Tibial nerve (tissue), 4 donors: Measurements from ENCODE around the gene GNG7. TPM values are rescaled to one million over a fixed set of nuclear protein-coding genes. Genes with fewer than 3 reads are reported as not detected.

ENCODE experiments used
- DNase-seq, 2 donors: peaks; one replicate each; pipeline ENCODE4 v3.0.0-alpha.2; 2019; ENCODE audit warnings: low spot score in 2 of 2
- H3K27ac ChIP-seq, 4 donors: fragments of 200-600 bp; sonication (generic) in 3 of 4; one replicate each; pipeline ENCODE4 v1.5.1; 2017 to 2019; ENCODE audit warnings: mild to moderate bottlenecking in 1 of 4
- H3K27me3 ChIP-seq, 2 donors: fragments of 200-600 bp; sonication (generic) in 1 of 2; one replicate each; pipeline versions ENCODE4 v1.5.1 to v1.6.0; 2017 to 2019
- H3K36me3 ChIP-seq, 3 donors: fragments of 200-600 bp; sonication (generic); one replicate each; pipeline ENCODE4 v1.5.1; 2018 to 2019
- H3K4me1 ChIP-seq, 4 donors: fragments of 200-600 bp; sonication (generic) in 3 of 4; one replicate each; pipeline ENCODE4 v1.5.1; 2017 to 2019
- H3K4me3 ChIP-seq, 4 donors: fragments of 200-600 bp; sonication (generic) in 3 of 4; one replicate each; pipeline ENCODE4 v1.5.1; 2017 to 2019; ENCODE audit warnings: mild to moderate bottlenecking in 1 of 4, moderate library complexity in 1 of 4
- H3K9me3 ChIP-seq, 4 donors: fragments of 200-600 bp; sonication (generic) in 3 of 4; one replicate each; pipeline ENCODE4 v1.5.1; 2017 to 2019
- EP300 ChIP-seq, 2 donors: sonication (generic); formaldehyde crosslinking; IDR thresholded peaks; one replicate each; pipeline ENCODE4 v1.6.1; 2017; ENCODE audit warnings: antibody characterized with exemption in 2 of 2, mild to moderate bottlenecking in 1 of 2
- POLR2A ChIP-seq, 2 donors: fragments of 450-650 bp; IDR thresholded peaks; one replicate each; pipeline ENCODE4 v1.6.1; 2017; ENCODE audit warnings: antibody characterized with exemption in 2 of 2, mild to moderate bottlenecking in 2 of 2, moderate library complexity in 2 of 2
- WGBS, 2 donors: methylation state at CpG; one replicate each; pipeline ENCODE4 v1.1.5; 2018; 5-methylcytosine and 5-hydroxymethylcytosine counted together
- total RNA-seq, 4 donors: library from RNA; depleted of rRNA; stranded (reverse); fragments of >200 nt; gene quantifications; one replicate each; pipeline ENCODE4 v1.1.0, GENCODE V29; 2016
- TF ChIP-seq, protein P1 (sequence below), 5 experiments: fragments of 200-600 bp in 3 of 5; fragments of 450-650 bp in 2 of 5; sonication (generic) in 3 of 5; IDR thresholded peaks; one replicate each; pipeline ENCODE4 v1.5.1; 2016 to 2019; ENCODE audit warnings: antibody characterized with exemption in 5 of 5, mild to moderate bottlenecking in 3 of 5, moderate library complexity in 2 of 5

The GNG7 gene
- total RNA-seq, 4 donors from 2014 or later, result 2.6 to 5.3 (median 3.5) TPM

DNA sequence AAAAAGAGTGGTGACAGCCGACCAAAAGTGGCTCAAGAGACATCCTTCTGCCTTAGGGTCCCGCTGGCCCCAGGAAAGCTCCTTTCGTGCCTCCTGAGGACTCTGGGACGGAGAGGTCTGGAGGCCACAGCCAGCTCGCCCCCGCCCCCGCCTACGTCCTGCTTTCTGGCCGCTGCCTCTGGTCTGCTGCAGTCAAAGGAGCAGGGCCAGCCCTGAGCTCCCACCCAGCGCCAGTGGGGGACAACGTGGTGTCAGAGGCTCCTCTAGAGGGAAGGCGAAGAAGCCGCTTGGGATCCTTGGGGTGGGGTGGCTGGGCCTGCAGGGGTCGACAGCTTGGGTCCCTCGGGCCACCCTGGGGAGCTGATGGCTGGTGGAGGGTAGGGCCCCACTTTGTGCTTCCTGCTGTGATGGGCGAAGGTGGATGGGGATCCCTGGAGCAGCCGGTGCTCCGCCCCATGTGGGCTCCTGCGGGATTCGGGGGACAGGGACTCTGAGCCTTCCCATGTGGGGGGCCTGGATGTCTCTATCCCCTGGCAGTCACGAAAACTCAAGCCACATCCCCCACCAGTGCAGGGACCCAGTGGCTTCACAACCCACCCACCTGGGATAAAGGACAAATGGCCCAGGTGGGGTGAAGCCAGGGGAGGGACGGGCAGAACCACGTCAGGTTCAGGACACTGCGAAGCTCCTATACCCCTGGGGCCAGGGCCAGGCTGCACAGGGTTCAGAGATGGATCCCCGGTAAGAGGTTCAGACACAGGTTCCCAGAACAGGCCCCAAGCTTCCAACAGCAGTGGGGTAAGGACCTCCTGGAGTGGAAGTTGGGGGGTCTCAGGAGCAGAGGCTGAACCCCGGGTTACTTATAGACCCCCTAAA lies 27.7 kb upstream of the GNG7 start:
- Histone ChIP-seq H3K27me3 (peaks cover 0 to 30% of the 10 kb centered on the region in 2 donors), H3K4me1 (no peaks in the 10 kb centered on the region), H3K36me3 (peaks cover 0 to 42% (median 0%) of the 10 kb centered on the region in 3 donors), H3K27ac (no peak overlapping the region), H3K4me3 (no peak overlapping the region), H3K9me3 (no peaks in the 10 kb centered on the region)
- TF ChIP-seq, protein P1, sequence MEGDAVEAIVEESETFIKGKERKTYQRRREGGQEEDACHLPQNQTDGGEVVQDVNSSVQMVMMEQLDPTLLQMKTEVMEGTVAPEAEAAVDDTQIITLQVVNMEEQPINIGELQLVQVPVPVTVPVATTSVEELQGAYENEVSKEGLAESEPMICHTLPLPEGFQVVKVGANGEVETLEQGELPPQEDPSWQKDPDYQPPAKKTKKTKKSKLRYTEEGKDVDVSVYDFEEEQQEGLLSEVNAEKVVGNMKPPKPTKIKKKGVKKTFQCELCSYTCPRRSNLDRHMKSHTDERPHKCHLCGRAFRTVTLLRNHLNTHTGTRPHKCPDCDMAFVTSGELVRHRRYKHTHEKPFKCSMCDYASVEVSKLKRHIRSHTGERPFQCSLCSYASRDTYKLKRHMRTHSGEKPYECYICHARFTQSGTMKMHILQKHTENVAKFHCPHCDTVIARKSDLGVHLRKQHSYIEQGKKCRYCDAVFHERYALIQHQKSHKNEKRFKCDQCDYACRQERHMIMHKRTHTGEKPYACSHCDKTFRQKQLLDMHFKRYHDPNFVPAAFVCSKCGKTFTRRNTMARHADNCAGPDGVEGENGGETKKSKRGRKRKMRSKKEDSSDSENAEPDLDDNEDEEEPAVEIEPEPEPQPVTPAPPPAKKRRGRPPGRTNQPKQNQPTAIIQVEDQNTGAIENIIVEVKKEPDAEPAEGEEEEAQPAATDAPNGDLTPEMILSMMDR (IDR thresholded peaks at IDR 0.05), result no peak
- 78 to 84% methylated on average over 21 to 25 of the region's 26 CpGs for WGBS, 2 donors
- DNase-seq, result no peak

DNA sequence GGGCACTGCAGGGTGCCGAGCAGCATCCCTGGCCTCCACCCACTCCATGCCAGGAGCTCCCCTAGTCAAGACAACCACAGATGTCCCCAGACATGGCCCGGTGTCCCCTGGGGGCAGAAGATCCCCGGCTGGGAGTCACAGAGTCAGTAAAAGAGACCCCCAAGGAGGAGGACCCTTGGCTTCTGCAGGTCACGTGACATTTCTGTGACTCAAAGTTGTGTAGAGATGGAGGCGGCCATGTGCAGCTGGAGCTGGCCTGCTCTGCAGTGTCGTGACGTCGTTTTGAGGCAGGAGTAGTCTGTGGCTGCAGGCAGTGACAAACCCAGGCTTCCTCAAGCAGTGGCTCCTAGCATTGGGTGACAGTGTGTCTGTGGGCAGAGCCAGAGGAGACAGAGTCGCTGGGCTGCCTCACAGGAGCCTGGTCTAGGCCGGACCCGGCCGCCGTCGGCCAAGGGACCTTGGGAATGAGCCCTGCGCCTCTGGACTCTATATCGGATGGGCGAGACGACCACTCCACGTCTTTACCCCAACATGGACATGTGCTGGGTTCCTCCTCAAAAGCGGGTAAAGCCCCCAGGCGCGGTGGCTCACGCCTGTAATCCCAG lies 26.4 kb upstream of the GNG7 start:
- Histone ChIP-seq H3K4me1 (peaks cover 0 to under 1% (median 0%) of the 10 kb centered on the region in 4 donors), H3K9me3 (no peaks in the 10 kb centered on the region), H3K27me3 (peaks cover 0 to 35% of the 10 kb centered on the region in 2 donors), H3K27ac (no peak overlapping the region), H3K4me3 (no peak overlapping the region), H3K36me3 (peaks cover 0 to 29% (median 0%) of the 10 kb centered on the region in 3 donors)
- DNase-seq, result no peak
- 77 to 83% methylated on average over 23 of the region's 23 CpGs for WGBS, 2 donors
- TF ChIP-seq, protein P1 (IDR thresholded peaks at IDR 0.05), result no peak
- TF ChIP-seq POLR2A (IDR thresholded peaks at IDR 0.05) (no peak), EP300 (IDR thresholded peaks at IDR 0.05) (no peak)

DNA sequence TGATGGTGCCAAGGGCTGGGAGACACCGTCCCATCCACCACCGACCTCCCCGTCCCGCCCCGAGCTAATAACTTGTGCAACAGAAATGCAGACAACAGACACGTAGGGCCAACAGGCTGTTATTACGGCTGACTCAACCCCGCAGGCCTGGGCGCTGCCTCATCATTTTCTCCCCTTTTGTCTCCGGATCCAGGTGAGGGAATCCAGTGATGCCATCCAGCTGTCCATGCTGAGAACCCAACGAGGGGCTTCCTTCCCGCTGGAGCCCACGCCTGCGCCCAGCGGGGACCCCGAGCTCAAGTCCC lies 25.1 kb upstream of the GNG7 start:
- TF ChIP-seq EP300 (IDR thresholded peaks at IDR 0.05), result no peak
- TF ChIP-seq POLR2A (IDR thresholded peaks at IDR 0.05), result no peak
- TF ChIP-seq, protein P1 (IDR thresholded peaks at IDR 0.05), result no peak
- Histone ChIP-seq H3K27me3 (peaks cover 0 to 41% of the 10 kb centered on the region in 2 donors), H3K4me1 (peaks cover 0 to 14% (median 0%) of the 10 kb centered on the region in 4 donors), H3K4me3 (no peak overlapping the region), H3K27ac (no peak overlapping the region), H3K36me3 (peaks cover 0 to 16% (median 0%) of the 10 kb centered on the region in 3 donors), H3K9me3 (no peaks in the 10 kb centered on the region)
- 52 to 63% methylated on average over 11 to 15 of the region's 16 CpGs for WGBS, 2 donors
- no peak for DNase-seq

DNA sequence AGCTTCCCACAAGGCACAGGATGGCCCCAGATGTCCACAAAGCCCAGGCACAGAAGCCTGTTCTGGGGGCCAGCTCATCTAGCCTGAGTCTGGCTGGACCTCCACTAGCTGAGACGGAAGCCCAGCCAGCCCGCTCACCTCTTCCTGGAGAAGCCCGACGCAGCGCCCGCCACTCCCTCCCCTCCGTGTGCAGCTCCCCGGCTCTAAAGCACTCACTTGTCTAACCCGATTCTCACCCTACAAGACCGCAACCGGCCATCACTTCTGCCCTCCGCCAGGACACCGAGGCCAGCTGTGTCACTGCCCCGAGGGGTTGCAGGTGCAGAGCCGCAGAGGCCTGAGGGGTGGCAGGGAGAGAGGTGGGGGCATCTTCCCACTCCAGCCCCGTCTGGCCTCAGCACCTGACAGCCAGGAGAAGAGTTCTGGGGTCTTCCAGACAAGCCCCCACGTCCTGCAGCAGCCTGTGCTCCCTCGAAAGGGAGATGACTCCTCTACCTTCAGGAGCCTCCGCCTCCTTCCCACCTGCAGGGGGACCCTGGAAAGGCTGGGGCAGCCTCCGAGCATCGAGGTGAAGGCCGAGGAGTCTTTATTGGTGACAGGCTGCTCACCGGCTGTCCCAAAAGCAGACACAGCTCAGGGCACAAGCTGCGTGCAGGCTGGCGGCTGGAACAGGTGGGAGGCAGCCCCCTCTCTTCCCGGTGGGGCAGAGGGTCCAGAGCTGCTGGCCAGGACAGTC lies 24.6 kb upstream of the GNG7 start:
- Histone ChIP-seq H3K9me3 (no peaks in the 10 kb centered on the region), H3K27ac (no peak overlapping the region), H3K4me1 (peaks cover 0 to 19% (median 0%) of the 10 kb centered on the region in 4 donors), H3K4me3 (no peak overlapping the region), H3K36me3 (peaks cover 0 to 11% (median 0%) of the 10 kb centered on the region in 3 donors), H3K27me3 (peaks cover 0 to 46% of the 10 kb centered on the region in 2 donors)
- DNase-seq, result no peak
- TF ChIP-seq POLR2A (IDR thresholded peaks at IDR 0.05) (no peak), EP300 (IDR thresholded peaks at IDR 0.05) (no peak)
- TF ChIP-seq, protein P1 (IDR thresholded peaks at IDR 0.05), result no peak
- WGBS, 2 donors, result 18% methylated on average over 24 to 25 of the region's 26 CpGs
